ENCODE measurements around the gene POLE3.
"Not testable (repeated sequence)": the region's sequence is repeated elsewhere in the genome, so short reads cannot be mapped to it uniquely, and the experiment has no call there.

POLE3 gene

GRCh38 chr9:113375057-113376023 is 35.1 kb downstream of the POLE3 start:
- no peak for DNase-seq

DNA sequence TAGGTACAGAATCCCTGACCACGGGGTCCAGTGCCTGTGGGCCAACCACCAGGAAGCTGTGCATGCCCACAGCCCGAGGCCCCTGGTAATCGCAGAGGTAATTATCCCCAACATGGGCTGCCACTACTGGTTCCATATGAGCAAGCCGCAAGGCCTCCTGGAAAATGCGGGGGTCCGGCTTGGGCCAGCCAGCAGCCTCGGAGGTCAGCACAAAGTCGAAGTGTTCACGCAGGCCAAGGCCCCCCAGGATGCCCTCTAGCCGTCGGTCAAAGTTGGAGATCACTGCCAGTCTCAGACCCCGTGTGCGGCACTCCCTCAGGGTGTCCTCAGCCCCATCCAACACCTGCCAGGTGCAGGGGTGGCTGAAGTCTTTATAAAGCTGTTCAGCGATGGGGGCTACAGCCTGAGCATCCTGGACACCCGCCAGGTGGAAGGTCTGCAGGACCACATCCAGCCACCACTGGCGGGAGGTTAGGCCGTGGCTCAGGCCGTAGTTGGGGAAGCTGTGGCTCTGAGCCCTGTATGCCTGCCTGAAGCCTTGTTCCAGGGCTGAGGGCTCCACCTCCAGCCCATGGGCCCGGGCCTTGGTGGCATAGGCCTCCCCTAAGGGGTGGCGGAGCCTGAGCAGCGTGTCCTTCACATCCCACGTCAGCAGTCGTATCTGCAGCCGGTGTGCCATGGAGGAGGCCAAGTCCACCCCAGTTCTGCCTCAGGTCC is 36.6 kb downstream of the POLE3 start:
- DNase-seq, result no peak

GRCh38 chr9:113373256-113373655 is 37.2 kb downstream of the POLE3 start:
- no peak for DNase-seq

GRCh38 chr9:113372059-113372458 is 38.4 kb downstream of the POLE3 start:
- DNase-seq, result no peak

DNA sequence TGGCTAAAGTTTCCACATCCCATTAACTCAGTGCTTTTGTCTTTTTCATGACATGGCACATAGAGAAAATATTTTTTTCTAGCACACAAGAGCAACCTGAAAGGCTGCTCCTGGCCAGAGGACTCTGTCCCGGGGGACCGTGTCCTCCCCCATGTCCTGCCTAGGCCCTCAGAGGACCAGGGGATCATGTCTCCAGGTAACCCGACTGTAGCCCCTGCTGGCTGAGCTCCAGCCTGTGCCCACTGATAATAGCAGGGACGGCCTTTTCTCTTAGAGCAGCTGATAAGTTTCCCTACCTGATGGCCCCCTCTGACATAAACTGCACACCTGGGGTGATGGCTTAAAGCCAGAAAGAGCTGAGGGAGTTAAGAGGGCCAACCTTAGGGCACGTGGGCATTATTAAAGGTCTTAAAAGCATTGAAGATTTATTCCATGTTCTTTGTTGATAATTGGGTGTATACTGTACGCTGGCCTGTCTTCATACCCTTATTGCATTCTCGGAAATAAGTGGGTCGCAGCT is 39.6 kb downstream of the POLE3 start:
- DNase-seq, result peak in 1 of 2 experiments; percentile 18

DNA sequence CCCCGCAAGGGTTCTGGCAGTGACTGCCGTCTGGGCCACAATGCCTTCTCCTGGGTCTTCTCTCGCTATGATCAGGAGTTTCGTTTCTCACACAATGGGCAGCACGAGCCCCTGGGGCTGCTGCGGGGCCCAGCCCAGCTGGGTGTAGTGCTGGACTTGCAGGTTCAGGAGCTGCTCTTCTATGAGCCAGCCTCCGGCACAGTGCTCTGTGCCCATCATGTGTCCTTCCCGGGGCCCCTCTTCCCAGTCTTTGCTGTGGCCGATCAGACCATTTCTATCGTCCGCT is 40.7 kb downstream of the POLE3 start:
- DNase-seq, result no peak

DNA sequence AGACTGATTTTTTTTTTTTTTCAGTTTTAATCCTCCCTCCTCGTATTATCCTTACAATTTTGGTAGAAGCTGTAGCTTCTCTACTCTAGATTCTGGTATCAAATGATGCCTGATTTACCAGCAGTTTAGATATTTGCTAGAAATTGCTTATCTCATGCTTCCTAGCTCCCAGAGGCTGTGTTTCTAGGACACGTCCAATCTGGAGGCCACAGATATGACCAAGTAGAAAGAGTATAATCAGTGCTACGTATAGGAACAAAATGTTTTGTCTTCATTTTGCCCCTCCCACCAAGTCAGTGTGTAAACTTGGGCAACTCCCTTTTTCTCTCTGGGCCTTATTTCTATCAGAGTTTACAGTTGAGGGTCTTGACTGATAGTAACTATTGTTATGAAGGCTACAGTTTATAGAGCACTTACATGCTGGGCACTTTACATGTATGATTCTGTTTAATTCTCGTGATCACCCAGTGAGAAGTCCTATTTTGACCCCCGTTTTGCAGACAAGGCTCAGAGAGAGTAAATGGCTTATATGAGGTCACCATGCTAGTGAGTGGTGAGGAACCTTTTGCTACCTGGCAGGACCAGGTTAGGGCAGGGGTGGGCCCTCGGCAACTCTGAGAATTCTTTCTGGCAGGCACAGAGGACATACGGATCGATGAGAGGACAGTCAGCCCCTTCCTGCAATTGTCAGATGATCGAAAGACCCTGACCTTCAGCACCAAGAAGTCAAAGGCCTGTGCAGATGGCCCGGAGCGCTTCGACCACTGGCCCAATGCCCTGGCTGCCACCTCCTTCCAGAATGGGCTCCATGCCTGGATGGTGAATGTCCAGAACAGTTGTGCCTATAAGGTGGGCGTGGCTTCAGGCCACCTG is 41.3 kb downstream of the POLE3 start:
- DNase-seq, result no peak

GRCh38 chr9:113368348-113368981 is 42.0 kb downstream of the POLE3 start:
- no peak for DNase-seq

GRCh38 chr9:113365652-113366051 is 44.8 kb downstream of the POLE3 start:
- DNase-seq, result not testable (repeated sequence)

- DNase-seq, result no peak
These were observed 45.5 kb downstream of the POLE3 start for GRCh38 chr9:113364951-113365350.

DNA sequence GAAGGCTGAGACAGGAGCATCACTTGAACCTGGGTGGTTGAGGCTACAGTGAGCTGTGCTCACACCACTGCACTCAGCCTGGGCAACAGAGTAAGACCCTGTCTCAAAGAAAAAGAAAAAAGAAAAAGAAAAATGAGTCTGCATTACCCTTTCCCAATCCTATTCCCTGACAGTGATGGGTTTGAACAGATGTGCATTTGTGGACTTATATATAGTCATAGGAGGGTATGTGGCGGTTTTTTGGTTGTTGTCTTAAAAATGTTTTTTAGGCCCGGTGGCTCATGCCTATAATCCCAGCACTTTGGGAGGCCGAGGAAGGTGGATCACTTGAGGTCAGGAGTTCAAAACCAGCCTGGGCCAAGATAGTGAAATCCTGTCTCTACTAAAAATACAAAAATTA is 47.1 kb downstream of the POLE3 start:
- no peak for DNase-seq

GRCh38 chr9:113361304-113362018 is 49.0 kb downstream of the POLE3 start:
- peak in 1 of 2 experiments; percentile 29 for DNase-seq

- no peak for DNase-seq
These were observed 50.1 kb downstream of the POLE3 start for GRCh38 chr9:113360242-113360842.

GRCh38 chr9:113359385-113359784 is 51.1 kb downstream of the POLE3 start:
- no peak for DNase-seq
